ENCODE measurements around the gene NPFF.

DNA sequence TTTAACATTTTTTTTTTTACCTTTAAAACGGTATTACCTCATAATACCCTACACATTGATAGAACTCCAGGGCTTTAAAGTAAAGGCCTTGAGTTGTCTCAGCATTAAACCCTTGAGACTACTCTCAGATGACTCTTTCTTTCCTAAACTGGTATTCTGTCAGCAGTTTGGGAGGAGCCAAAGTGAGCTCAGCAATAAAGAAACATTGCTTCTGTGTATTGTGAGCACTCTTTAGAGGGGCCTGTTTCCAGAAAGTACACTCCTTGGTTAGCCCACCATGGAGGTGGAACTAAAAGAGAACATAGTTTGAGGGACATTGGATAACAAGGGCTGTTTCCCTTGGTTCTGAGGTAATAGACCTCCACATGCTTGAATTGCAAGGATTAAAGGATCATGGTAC is 28.4 kb downstream of the NPFF start:
- no peak for TF ChIP-seq SUZ12 (IDR thresholded peaks at IDR 0.05; ENCODE audit: unreplicated experiment)
- TF ChIP-seq TAF1 (IDR thresholded peaks at IDR 0.05; ENCODE audit: borderline replicate concordance, low read depth, low read length): no peak
- no peak for TF ChIP-seq GABPA (IDR thresholded peaks at IDR 0.05; ENCODE audit: low read depth)
- TF ChIP-seq, protein P1, sequence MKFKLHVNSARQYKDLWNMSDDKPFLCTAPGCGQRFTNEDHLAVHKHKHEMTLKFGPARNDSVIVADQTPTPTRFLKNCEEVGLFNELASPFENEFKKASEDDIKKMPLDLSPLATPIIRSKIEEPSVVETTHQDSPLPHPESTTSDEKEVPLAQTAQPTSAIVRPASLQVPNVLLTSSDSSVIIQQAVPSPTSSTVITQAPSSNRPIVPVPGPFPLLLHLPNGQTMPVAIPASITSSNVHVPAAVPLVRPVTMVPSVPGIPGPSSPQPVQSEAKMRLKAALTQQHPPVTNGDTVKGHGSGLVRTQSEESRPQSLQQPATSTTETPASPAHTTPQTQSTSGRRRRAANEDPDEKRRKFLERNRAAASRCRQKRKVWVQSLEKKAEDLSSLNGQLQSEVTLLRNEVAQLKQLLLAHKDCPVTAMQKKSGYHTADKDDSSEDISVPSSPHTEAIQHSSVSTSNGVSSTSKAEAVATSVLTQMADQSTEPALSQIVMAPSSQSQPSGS (IDR thresholded peaks at IDR 0.05; ENCODE audit: low read length): no peak
- TF ChIP-seq, protein P2, sequence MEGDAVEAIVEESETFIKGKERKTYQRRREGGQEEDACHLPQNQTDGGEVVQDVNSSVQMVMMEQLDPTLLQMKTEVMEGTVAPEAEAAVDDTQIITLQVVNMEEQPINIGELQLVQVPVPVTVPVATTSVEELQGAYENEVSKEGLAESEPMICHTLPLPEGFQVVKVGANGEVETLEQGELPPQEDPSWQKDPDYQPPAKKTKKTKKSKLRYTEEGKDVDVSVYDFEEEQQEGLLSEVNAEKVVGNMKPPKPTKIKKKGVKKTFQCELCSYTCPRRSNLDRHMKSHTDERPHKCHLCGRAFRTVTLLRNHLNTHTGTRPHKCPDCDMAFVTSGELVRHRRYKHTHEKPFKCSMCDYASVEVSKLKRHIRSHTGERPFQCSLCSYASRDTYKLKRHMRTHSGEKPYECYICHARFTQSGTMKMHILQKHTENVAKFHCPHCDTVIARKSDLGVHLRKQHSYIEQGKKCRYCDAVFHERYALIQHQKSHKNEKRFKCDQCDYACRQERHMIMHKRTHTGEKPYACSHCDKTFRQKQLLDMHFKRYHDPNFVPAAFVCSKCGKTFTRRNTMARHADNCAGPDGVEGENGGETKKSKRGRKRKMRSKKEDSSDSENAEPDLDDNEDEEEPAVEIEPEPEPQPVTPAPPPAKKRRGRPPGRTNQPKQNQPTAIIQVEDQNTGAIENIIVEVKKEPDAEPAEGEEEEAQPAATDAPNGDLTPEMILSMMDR (IDR thresholded peaks at IDR 0.05 in 2 of 3, conservative IDR thresholded peaks at IDR 0.05 in 1 of 3; ENCODE audit: control insufficient read depth in 2 of 3, extremely low read depth in 1 of 3, insufficient read depth in 1 of 3, low read depth in 3 of 3, low read length in 3 of 3): no peak
- TF ChIP-seq BHLHE40 (IDR thresholded peaks at IDR 0.05; ENCODE audit: borderline replicate concordance in 1 of 2, low read depth in 2 of 2, low read length in 1 of 2): no peak
- TF ChIP-seq FOXM1 (IDR thresholded peaks at IDR 0.05; ENCODE audit: low read depth, low read length): no peak

All from GM12878 (cell line).